T-helper 2 cell treated with Interferon-gamma antibody and Interleukin-4, amounts not matched to agents 5 μg/mL and 100 μg/mL, for 36 hours (primary cell): ENCODE data around the gene TLL2.

ENCODE experiments used
- DNase-seq: peaks from one replicate; pipeline ENCODE4 v3.0.0; 2021; ENCODE audit warnings: low spot score
- H3K27ac Mint-ChIP-seq: one replicate; pipeline ENCODE4 v1.8.0; 2021; ENCODE audit warnings: mild to moderate bottlenecking, mixed read lengths
- H3K27me3 Mint-ChIP-seq: one replicate; pipeline ENCODE4 v1.8.0; 2021; ENCODE audit warnings: low read depth, mixed read lengths
- H3K36me3 Mint-ChIP-seq: one replicate; pipeline ENCODE4 v1.8.0; 2021; ENCODE audit warnings: low read depth, mixed read lengths
- H3K4me1 Mint-ChIP-seq: one replicate; pipeline ENCODE4 v1.8.0; 2021; ENCODE audit warnings: low read depth, mixed read lengths
- H3K4me3 Mint-ChIP-seq: one replicate; pipeline ENCODE4 v1.8.0; 2022; ENCODE audit warnings: mild to moderate bottlenecking, moderate library complexity, mixed read lengths
- H3K9me3 Mint-ChIP-seq: one replicate; pipeline ENCODE4 v1.8.0; 2021; ENCODE audit warnings: mixed read lengths

TLL2 gene

DNA sequence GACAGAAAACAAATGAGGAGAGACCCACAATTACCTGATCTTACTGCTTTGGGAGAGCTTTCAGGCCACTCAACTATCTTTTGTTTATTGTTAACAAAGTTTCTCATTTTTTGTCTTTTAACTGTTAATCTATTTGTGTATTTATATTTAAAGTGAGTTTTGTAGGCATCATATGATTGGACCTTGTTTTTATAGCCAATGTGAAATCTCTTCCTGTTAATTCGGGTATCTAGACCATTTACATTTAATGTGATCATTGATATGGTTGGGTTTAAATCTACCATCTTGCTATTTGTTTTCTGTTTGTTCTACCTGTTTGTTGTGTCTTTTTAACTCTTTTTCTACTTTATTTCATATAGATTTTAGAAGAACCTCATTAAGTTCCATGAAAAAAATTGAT is 167.4 kb downstream of the TLL2 start:
- Mint-ChIP-seq H3K27me3 (peaks cover 23% of the 10 kb centered on the region), H3K27ac (no peak overlapping the region), H3K36me3 (no peaks in the 10 kb centered on the region), H3K4me3 (no peak overlapping the region), H3K9me3 (peaks cover 9% of the 10 kb centered on the region), H3K4me1 (peaks cover 3% of the 10 kb centered on the region)
- no peak for DNase-seq

DNA sequence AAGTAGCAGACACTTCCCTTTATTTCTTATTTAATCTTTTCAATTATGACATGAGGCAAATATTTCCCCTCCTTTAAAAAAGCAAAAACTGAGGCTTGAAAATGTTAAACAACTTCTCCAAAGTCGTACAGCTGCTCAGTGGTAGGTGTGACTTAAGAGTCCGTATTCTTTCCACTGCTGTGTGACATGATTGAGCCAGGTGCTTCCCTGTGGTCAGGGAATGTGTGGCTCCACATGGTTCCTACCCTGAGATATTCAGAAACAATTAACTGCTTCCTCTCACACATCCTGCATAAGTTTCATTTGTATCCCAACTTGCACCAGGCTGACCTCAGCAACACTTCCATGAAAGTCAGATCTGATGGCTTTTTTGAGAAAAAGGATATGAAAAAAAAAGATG is 168.5 kb downstream of the TLL2 start:
- Mint-ChIP-seq H3K27ac (no peak overlapping the region), H3K9me3 (peaks cover 9% of the 10 kb centered on the region), H3K4me1 (peaks cover 3% of the 10 kb centered on the region), H3K36me3 (no peaks in the 10 kb centered on the region), H3K27me3 (peaks cover 19% of the 10 kb centered on the region), H3K4me3 (no peak overlapping the region)
- DNase-seq, result no peak

DNA sequence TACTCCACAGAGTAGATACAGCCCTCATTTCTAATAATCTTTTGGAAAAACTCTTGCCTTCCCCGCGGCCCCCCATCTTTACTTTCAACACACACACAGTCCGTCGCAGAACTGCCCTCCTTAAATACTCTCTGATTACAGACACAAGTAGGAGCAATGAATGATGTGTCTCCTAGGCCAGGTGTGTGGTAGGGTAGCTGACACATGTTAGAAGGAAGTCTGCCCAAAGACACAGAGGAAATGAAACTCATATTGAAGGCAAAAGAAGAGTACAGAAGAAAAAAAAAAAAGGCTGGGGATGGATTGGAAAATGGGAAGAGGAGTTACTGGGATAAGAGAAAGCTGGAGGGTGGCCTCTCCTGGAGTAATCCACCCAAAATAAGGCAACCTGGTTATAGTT is 169.5 kb downstream of the TLL2 start:
- Mint-ChIP-seq H3K36me3 (no peaks in the 10 kb centered on the region), H3K4me3 (no peak overlapping the region), H3K27me3 (peaks cover 18% of the 10 kb centered on the region), H3K27ac (no peak overlapping the region), H3K9me3 (peaks cover 9% of the 10 kb centered on the region), H3K4me1 (peaks cover 3% of the 10 kb centered on the region)
- DNase-seq, result no peak

DNA sequence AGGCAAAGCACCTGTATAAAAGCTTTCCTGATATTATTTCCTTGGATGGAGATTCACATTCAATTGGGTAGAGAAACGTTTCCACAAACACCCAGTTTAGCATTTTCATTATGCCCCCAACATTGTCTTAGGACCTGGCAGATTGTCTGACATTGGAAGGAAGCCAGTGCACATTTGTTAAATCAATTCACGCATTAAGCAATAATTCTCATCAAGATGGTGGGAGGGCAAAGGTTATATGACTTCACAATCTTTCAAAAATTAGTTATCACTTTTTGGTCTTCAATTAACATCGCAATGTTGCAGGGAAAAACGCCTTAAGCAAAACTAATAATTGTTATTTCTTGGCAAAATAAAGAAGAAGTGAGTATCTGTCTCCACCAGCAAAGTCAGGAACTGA is 171.3 kb downstream of the TLL2 start:
- no peak overlapping the region for H3K27ac Mint-ChIP-seq
- H3K4me1 Mint-ChIP-seq, result peaks cover 3% of the 10 kb centered on the region
- H3K36me3 Mint-ChIP-seq, result no peaks in the 10 kb centered on the region
- peaks cover 24% of the 10 kb centered on the region for H3K27me3 Mint-ChIP-seq
- H3K9me3 Mint-ChIP-seq, result peaks cover 9% of the 10 kb centered on the region
- DNase-seq, result no peak
- H3K4me3 Mint-ChIP-seq, result no peak overlapping the region

DNA sequence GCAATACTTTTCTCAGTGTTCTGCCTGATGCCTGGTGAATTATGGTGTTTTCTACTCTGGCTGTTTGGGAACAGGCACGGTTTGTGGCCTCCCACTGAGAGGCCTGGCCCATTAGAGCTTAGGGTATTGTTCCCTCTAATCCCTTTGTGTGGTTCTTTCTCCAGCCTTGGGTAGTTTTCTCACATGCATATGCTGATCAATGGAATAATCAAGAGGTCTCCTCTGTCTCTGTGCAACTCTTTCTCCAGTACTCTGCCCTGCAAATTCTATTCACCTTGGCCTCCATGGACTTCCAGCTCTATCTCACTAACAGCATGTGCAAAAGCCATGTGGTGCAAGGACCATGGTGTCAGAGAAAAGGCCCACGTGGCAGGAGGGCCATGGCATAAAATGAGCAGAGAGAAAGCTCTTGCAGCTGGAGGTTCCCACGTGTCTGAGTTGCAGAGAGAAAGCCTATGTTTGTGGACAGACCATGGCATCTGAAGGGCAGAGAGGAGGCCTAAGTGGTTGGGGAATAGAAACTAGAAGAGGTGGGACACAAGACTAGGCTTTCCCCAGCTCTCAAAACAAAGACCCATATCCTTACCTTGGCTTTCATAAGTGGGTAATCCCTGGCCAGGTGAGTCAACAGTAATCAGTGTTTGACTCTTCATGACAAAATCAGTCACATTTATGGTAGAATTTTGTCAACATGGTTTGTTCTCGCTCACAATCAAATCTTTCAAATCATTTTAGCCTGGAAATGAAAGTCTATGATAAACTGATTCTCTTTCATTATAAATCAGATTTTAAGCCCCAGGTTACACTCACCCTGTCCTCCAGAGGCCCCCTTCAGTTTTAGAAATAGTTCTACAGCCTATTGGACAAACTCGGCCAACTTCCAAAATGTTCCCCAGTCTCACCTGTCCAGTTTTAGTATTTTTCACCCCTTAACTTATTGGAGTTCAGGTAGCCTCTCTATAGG is 172.2 kb downstream of the TLL2 start:
- H3K36me3 Mint-ChIP-seq, result no peaks in the 10 kb centered on the region
- H3K4me3 Mint-ChIP-seq, result no peak overlapping the region
- peaks cover 25% of the 10 kb centered on the region for H3K27me3 Mint-ChIP-seq
- DNase-seq, result no peak
- no peak overlapping the region for H3K27ac Mint-ChIP-seq
- H3K4me1 Mint-ChIP-seq, result peaks cover 3% of the 10 kb centered on the region
- H3K9me3 Mint-ChIP-seq, result peaks cover 8% of the 10 kb centered on the region

DNA sequence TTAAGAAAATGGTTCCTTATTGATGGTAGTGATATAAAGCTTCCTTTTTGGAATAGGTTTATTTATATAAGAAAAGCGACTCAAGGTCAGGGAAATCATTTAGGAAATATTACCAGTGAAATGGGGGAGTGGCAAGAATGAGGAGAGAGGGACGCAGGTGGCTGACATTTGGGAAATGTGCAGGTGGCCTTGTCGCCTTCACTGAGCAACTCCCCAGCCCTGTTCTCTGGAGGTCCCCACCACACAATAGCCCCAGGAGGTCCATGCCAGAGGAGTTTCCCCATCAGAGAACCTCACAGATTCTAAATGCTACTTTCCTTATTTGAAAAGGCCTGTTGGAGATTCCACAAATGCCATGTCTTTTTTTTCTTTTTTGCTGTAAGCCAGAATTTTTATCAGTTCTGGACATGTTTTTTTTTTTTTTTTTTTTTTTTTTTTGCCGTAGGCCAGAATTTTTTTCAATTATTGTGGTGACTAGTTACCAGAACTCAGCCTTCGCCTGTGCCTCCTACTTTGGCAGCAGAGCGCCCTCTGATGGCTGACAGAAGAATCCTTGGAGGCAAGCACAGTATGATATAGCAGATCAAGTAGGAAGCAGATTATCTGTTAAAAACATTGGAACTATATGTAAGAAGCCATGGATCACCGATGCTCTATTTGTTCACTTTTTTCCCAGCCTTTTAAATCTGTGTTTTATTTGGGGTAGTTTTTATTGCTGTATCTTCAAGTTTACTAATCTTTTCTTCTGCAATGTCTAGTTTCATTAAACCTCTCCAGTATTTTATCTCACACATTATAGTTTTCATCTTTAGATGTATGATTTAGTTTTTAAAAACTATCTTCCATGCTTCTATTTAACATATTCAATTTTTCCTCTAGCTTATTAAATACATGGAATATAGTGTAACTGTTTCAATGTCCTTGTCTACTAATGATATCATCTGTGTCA is 173.5 kb downstream of the TLL2 start:
- peaks cover 3% of the 10 kb centered on the region for H3K4me1 Mint-ChIP-seq
- no peaks in the 10 kb centered on the region for H3K9me3 Mint-ChIP-seq
- H3K27me3 Mint-ChIP-seq, result peaks cover 18% of the 10 kb centered on the region
- no peaks in the 10 kb centered on the region for H3K36me3 Mint-ChIP-seq
- peak; percentile 42 for DNase-seq
- no peak overlapping the region for H3K4me3 Mint-ChIP-seq
- H3K27ac Mint-ChIP-seq, result no peak overlapping the region

DNA sequence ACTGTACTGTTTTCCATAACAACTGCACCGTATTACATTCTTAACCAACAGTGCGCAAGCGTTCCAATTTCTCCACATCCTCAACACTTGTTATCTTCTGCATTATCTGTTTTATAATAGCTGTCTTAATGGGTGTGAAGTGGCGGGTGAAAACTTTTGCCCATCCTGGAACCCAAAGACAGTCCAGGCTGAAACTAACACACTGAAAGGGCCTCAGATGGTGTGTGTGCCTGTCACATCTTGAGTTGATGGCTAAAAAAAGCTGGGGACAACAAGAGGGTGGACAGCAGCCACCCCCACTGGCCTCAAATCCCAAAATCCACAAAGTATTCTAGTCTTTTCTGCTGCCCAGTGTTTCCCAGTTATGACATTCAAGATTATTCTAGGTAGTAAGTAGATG is 174.3 kb downstream of the TLL2 start:
- peaks cover 18% of the 10 kb centered on the region for H3K27me3 Mint-ChIP-seq
- peaks cover 3% of the 10 kb centered on the region for H3K4me1 Mint-ChIP-seq
- no peaks in the 10 kb centered on the region for H3K9me3 Mint-ChIP-seq
- no peak for DNase-seq
- no peak overlapping the region for H3K27ac Mint-ChIP-seq
- no peaks in the 10 kb centered on the region for H3K36me3 Mint-ChIP-seq
- no peak overlapping the region for H3K4me3 Mint-ChIP-seq

DNA sequence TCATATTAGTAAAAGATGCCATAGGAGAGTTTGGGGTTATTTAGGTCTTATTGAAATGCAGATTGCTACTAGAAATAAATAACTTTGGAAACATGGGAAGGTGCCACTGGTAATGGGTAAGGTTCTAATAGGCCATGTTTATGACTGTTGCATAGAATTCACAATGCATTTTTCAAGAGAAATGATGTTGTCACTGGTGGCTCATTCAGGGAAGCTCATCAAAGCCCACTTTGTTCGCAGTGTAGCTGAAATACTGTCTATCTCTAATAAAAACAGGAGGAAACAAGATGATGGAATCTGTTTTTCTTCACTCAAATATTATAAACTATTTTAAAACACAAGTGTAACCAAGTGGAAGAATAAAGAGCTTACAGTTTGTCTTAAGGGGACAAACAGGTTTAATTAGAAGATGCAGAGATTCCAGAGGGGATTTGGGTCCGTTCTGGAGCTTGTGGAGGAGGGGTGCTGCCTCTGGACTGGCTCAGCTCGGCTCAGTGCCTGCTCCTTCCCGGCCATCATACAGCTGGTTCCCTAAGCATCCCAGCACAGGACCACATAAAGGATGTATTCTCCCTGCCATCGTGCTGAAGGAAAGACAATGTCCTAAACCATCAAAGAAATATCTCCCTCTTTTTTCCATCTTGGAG is 175.3 kb downstream of the TLL2 start:
- Mint-ChIP-seq H3K36me3 (no peaks in the 10 kb centered on the region), H3K27ac (no peak overlapping the region), H3K27me3 (peaks cover 25% of the 10 kb centered on the region), H3K4me3 (no peak overlapping the region), H3K4me1 (peaks cover 6% of the 10 kb centered on the region), H3K9me3 (no peaks in the 10 kb centered on the region)
- DNase-seq, result no peak

DNA sequence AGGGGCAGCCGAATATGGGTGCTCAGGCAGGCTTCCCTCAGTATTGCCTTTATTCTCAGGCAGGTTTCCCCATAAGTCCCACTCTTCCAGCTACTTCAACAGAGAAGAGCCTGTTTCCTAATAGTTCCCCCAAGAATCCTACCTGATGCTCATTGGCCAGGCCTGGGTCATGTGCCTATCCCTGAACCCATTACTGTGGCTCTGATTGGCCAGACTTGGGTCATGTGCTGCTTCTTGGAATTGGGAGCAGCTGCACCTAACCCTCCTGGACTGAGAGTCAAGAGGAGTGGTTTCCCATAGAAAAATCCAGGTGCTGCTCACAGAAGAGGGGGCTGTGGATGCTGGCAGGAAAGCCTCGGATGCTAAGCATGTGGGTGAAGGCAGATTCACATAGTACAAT is 176.6 kb downstream of the TLL2 start:
- Mint-ChIP-seq H3K27me3 (peaks cover 37% of the 10 kb centered on the region), H3K27ac (no peak overlapping the region), H3K36me3 (no peaks in the 10 kb centered on the region)

DNA sequence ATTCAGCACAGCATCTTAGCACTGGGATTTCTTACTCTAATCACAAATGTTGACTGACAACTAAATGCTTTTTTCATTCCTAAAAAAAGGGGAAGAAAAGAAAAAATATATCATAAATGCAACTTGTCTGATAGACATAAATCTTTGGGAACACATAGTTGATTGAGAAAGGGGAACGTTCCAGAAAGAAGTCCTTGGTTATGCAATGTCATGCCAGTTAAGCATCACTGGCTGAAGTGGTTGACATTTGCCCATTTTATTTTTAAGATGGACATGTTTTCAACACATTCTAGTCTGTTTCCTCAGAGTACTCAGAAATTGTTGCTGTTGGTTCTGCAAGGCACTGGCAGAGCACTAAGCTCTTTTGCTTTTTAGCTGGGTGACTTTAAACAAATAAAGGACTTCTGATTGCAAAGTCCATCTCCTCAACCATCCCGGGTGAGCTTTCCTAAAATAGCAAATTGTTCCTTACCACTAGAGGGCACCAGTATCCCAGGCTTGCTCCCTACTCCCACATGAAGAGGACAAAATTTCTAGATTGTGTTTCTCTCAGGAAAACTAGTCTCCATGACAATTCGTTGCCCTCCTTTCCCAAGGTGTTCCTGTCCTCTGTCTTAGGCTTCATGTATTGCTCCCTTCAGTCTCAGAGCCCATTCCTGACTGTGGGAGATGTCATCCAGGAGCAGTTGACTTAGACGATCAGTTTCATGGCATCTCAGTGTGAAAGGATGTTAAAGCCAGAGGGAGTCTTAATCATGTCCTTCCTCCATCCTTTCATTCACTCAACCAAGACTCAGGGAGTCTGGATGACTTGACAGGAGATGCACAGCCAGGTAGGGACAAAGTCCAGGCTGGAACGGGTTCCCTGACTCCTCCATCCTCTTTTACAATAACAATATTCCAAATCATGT is 178.9 kb downstream of the TLL2 start:
- H3K36me3 Mint-ChIP-seq, result no peaks in the 10 kb centered on the region
- no peak overlapping the region for H3K27ac Mint-ChIP-seq
- H3K4me1 Mint-ChIP-seq, result peaks cover 9% of the 10 kb centered on the region
- no peaks in the 10 kb centered on the region for H3K9me3 Mint-ChIP-seq
- no peak overlapping the region for H3K4me3 Mint-ChIP-seq
- DNase-seq, result no peak
- H3K27me3 Mint-ChIP-seq, result peaks cover 42% of the 10 kb centered on the region

More for the DNA sequence above, 176.6 kb downstream of the TLL2 start:
- Mint-ChIP-seq H3K4me1 (peaks cover 12% of the 10 kb centered on the region), H3K4me3 (no peak overlapping the region), H3K9me3 (no peaks in the 10 kb centered on the region)
- no peak for DNase-seq

DNA sequence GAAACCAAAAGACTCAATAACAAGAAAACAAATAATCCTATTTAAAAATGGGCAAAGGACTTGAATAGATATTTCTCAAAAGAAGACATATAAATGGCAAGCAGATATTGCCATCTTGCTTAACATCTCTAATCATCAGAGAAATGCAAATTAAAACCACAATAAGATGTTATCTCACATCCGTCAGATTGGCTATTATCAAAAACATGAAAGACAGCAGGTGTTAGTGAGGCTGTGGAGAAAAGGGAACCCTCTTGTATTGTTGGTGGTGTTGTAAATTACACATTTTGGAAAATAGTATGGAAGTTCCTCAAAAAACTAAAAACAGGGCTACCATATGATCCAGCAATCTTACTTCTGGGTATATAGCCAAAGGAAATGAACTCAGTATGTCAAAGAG is 180.6 kb downstream of the TLL2 start:
- Mint-ChIP-seq H3K27ac (no peak overlapping the region), H3K4me3 (no peak overlapping the region), H3K4me1 (peaks cover 9% of the 10 kb centered on the region), H3K9me3 (no peaks in the 10 kb centered on the region), H3K27me3 (peaks cover 47% of the 10 kb centered on the region), H3K36me3 (no peaks in the 10 kb centered on the region)
- no peak for DNase-seq

DNA sequence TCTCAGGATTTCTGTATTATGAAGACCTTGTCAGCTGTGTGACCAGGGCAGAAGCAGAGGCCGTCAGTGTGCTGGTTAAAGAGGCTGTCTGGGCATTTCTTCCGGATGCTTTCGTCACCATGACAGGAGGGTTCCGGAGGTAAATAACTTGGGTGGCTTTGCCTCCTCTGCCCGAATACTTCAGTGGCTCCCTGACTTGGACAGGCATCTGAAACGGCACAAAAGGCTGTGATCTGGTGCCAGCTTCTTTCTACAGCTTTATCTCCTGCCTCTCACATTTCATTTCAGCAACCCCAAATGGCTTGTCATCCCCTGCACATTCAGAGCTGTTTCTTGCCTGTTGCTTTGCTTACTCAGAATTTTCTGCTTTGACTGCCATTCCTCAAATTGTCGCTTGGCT is 186.3 kb downstream of the TLL2 start:
- Mint-ChIP-seq H3K4me1 (no peaks in the 10 kb centered on the region), H3K36me3 (no peaks in the 10 kb centered on the region), H3K27ac (no peak overlapping the region), H3K27me3 (peaks cover 43% of the 10 kb centered on the region), H3K9me3 (no peaks in the 10 kb centered on the region), H3K4me3 (no peak overlapping the region)
- no peak for DNase-seq
